Inflammatory macrophage (primary cell): ENCODE data around the gene PAK3.

ENCODE experiments used
- DNase-seq, 2 donors: peaks; one replicate each; pipeline ENCODE4 v3.0.0-alpha.2; 2020 to 2022
- total RNA-seq, 18 experiments: gene quantifications; one replicate each; lab custom pipeline; 2026; ENCODE audit warnings: mixed read lengths in 6 of 18, inconsistent platforms in 2 of 18; lab: John Stamatoyannopoulos, UW

The PAK3 gene
- 0 to 0.24 (median 0) reads per million in 18 experiments for total RNA-seq

- no peak for DNase-seq
These were observed at the start of gene PAK3 for GRCh38 chrX:111095974-111096895. Gene PAK3 (plus strand): TSS chrX:111096191. CDS start chrX:111123104, 26,913 bp downstream.

GRCh38 chrX:111047575-111047974 lies 48.4 kb upstream of the PAK3 start:
- DNase-seq: peak in 1 of 2 donors; percentile 4

DNA sequence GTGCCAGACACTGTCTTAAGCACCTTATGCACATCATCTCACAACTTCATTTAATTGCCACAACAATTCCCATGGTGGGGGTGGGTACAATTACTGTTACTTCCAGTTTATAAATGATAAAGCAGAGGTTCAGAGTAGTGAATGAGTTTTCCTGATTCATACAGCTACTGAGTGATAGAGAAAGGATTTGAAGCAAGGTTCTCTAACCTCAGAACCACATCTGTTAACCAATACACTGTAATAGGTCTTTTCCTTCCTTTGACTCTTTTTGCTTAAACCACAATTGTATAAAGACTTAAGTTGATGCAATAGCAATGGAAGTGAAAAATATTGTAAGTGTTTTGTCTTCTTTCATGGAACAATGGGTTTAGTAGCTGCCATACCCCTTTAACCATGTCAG lies 43.5 kb upstream of the PAK3 start:
- no peak for DNase-seq

GRCh38 chrX:111071542-111072277 lies 24.3 kb upstream of the PAK3 start:
- no peak for DNase-seq

- DNase-seq: no peak
These were observed 12.9 kb upstream of the PAK3 start for GRCh38 chrX:111083081-111083480.

- DNase-seq: no peak
These were observed 9.4 kb upstream of the PAK3 start for GRCh38 chrX:111086591-111087006.

GRCh38 chrX:111088628-111089027 lies 7.4 kb upstream of the PAK3 start:
- no peak for DNase-seq

DNA sequence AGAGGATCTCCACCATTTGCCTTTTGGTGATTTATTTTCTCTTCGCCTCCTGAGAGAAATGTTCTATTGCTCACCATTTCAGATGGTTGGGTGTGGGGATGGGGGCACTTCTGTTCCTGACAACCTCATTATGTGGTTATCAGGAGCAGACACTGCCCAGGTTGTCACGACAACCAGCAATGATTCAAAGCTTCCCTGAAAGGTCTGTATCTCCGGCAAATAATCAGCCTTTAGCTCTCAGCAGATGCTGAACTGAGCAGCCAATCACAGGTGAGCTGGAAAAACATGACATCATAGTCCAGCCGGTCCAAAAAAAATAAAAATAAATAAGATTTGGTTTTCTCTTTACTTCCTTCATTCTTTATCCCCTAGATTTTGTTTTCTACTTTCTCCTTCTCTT lies 5.5 kb upstream of the PAK3 start:
- DNase-seq: no peak

DNA sequence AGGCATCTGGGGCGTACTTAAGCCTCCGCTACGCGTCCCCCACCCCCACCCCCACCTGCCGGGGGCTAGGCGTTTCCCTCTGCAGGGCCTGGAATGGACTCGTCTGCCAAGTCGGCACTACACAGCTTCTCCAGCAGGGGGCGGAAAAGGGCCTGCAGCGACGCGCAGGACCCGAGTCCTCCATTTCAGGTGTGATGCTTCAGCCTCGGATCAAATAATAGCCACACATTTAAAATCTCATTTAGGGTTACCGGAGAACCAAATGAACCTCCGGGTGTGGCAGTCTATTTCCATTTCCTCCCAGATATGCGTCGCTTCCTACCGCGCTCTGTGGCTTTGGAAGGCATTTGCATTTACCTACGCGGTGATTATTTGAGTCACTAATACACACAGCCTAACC lies 2.9 kb downstream of the PAK3 start:
- DNase-seq: peak; percentile 16 to 26

- peak; percentile 11 to 36 for DNase-seq
These were observed 4.2 kb downstream of the PAK3 start for GRCh38 chrX:111100191-111100590.

- DNase-seq: no peak
These were observed 5.6 kb downstream of the PAK3 start for GRCh38 chrX:111101580-111101979.

DNA sequence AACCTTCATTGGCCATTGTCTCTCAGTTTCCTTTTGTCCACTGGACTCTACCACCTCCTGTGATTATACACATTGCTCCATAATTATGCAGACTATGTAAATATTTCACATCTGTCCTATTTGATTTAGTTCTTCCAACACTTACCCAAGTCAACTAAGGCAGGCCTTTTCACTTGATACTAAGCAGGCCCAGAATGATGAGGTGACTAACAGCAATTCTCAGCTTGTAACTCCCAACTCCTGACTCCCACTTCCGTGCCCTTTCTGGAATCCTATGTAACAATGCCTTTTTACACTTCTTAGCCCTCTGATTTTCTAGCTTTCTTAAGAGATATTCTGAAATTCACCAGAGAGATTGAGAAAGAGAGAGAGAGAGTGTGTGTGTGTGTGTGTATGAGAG lies 6.6 kb downstream of the PAK3 start:
- no peak for DNase-seq

DNA sequence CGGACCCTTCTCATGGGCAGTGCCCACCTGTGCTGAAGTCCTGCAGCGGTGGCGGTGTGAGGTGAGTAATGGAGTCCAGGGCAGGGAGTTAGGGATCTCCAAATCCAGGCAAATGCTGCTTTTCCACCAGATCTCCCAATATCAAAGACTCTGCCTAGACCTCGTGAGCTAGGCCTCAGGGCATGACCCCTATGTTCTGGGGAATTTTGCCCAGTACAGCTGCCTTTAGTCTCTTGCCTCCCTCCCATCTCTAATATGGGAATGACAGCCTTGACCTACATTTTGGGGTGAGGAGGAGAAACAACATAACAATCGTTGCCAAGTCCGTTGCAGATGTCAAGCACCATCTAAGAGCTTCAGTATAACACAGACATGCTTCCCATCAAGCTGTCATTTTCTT lies 7.3 kb downstream of the PAK3 start:
- DNase-seq: no peak

GRCh38 chrX:111110098-111110775 lies 14.2 kb downstream of the PAK3 start:
- DNase-seq: no peak

DNA sequence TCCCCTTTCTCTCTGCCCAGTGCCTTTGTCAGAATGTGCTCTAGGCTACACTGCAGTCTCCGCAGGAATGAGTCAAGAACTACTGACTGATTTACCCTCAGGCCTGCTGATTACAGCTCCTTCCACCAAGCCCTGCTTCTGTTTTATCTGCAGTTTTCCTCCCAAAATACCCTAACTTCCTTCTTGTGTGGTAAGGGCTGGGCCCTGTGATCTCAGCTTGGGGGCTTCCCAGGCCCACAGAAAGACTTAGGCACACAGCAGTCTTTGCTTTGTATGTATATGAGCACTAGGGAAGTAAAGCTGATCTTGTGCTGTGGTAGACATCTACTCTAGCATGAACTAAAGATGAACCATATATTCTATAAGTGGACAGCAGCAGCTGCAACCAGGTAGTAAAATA lies 18.8 kb downstream of the PAK3 start:
- DNase-seq: peak in 1 of 2 donors; percentile 2

DNA sequence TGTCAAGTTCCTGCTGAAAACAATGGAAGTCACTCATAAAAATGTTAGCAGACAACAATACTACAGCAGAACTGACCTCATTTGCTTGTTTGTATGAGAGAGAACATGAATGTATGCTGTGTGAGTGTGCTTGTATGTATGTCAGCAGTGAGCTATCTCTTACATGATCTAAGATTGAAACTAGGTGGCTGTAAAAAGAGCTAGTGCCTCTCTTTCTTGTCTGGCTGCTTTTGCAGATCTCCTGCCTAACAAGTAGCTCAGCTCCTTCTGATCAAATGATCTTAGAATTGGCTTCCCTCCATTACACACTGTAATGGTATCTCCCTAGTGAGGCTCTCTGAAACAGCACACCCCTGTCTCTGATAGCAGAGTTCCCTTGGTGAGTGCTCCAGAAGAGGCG lies 20.7 kb downstream of the PAK3 start:
- no peak for DNase-seq

- DNase-seq: no peak
These were observed 23.4 kb downstream of the PAK3 start for GRCh38 chrX:111119341-111119740.

GRCh38 chrX:111123125-111123524 lies 27.1 kb downstream of the PAK3 start:
- DNase-seq: no peak

GRCh38 chrX:111123606-111124179 lies 27.7 kb downstream of the PAK3 start:
- no peak for DNase-seq

DNA sequence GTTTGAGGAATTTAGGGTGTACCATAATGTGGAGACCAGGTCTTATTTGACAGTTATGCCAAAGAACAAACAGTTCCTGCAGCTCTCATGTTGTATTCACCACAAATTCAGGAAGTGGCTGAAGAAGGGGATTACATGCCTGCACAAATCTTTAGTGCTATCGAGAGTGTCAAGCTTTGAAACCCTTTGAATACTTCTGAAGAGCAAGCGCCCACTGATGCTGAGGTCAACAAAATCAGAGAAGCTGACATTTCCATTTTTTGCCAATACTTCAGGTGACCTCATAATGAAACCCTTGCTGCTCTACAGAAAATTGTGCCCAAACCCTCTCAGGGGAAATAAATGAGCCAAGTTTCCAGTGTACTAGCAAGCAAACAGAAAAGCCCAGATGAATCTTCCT lies 28.4 kb downstream of the PAK3 start:
- no peak for DNase-seq

GRCh38 chrX:111127038-111127437 lies 31.0 kb downstream of the PAK3 start:
- no peak for DNase-seq

- DNase-seq: no peak
These were observed 33.9 kb downstream of the PAK3 start for GRCh38 chrX:111129921-111130320.

DNA sequence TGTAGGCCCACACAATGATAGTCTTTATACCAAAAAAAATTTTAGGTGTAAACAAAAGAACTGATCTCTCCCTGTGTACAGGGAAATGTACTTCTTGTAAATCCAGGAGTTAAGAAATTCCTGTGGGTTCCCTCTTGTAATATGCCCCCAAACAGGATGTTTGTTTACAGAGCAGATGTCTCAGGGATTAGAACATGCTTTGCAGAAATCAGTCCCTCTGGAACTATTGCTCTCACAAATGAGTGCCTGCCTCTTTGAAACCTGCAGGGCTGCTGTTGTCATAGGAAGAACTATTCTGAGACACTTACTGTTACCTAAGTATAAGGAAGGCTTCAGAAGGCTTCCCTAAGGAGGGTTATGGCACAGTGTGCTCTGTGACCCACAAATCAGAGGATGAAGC lies 35.6 kb downstream of the PAK3 start:
- DNase-seq: no peak
